Panc1 (cell line): Measurements from ENCODE around the gene SLC29A1.

Experiments used
- POLR2AphosphoS5 ChIP-seq: IDR thresholded peaks from 2 replicates; pipeline ENCODE4 v1.6.1; 2012; ENCODE audit warnings: mild to moderate bottlenecking, low read depth, low read length, moderate library complexity
- TCF7L2 ChIP-seq: IDR thresholded peaks from 2 replicates; pipeline ENCODE4 v1.6.1; 2011; ENCODE audit warnings: mild to moderate bottlenecking, low read depth, low read length, inconsistent platforms
- TF ChIP-seq, protein P1 (sequence below): fragments of 450-650 bp; IDR thresholded peaks from 2 replicates; pipeline ENCODE4 v1.5.1; 2017; ENCODE audit warnings: mild to moderate bottlenecking
- TF ChIP-seq, protein P2 (sequence below), 2 experiments: IDR thresholded peaks; 2 replicates each; pipeline ENCODE4 v1.6.1; 2011 to 2012; ENCODE audit warnings: low read depth in 2 of 2, control low read depth in 1 of 2, low read length in 1 of 2, mild to moderate bottlenecking in 1 of 2, moderate library complexity in 1 of 2; ENCODE audit not compliant: insufficient read depth in 1 of 2

DNA sequence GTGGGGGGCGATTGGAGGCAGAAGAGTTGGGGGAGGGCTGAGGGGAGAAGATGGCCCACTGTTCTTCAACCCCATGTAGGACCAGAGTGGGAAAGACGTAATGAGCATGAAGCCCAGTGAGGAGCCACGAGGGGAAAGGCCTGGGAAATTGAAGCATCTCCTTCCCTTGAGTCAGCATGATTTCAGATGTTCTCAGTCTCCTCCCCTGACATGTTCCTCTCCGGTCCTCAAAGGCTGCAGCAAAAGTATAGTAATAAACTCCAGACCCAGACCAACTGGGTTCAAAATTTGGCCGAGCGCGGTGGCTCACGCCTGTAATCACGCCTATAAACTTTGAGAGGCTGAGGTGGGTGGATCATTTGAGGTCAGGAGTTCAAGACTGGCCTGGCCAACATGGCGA lies 43.9 kb downstream of the SLC29A1 start:
- TF ChIP-seq, protein P1, sequence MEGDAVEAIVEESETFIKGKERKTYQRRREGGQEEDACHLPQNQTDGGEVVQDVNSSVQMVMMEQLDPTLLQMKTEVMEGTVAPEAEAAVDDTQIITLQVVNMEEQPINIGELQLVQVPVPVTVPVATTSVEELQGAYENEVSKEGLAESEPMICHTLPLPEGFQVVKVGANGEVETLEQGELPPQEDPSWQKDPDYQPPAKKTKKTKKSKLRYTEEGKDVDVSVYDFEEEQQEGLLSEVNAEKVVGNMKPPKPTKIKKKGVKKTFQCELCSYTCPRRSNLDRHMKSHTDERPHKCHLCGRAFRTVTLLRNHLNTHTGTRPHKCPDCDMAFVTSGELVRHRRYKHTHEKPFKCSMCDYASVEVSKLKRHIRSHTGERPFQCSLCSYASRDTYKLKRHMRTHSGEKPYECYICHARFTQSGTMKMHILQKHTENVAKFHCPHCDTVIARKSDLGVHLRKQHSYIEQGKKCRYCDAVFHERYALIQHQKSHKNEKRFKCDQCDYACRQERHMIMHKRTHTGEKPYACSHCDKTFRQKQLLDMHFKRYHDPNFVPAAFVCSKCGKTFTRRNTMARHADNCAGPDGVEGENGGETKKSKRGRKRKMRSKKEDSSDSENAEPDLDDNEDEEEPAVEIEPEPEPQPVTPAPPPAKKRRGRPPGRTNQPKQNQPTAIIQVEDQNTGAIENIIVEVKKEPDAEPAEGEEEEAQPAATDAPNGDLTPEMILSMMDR, result no peak
- no peak for TF ChIP-seq TCF7L2
- TF ChIP-seq, protein P2, sequence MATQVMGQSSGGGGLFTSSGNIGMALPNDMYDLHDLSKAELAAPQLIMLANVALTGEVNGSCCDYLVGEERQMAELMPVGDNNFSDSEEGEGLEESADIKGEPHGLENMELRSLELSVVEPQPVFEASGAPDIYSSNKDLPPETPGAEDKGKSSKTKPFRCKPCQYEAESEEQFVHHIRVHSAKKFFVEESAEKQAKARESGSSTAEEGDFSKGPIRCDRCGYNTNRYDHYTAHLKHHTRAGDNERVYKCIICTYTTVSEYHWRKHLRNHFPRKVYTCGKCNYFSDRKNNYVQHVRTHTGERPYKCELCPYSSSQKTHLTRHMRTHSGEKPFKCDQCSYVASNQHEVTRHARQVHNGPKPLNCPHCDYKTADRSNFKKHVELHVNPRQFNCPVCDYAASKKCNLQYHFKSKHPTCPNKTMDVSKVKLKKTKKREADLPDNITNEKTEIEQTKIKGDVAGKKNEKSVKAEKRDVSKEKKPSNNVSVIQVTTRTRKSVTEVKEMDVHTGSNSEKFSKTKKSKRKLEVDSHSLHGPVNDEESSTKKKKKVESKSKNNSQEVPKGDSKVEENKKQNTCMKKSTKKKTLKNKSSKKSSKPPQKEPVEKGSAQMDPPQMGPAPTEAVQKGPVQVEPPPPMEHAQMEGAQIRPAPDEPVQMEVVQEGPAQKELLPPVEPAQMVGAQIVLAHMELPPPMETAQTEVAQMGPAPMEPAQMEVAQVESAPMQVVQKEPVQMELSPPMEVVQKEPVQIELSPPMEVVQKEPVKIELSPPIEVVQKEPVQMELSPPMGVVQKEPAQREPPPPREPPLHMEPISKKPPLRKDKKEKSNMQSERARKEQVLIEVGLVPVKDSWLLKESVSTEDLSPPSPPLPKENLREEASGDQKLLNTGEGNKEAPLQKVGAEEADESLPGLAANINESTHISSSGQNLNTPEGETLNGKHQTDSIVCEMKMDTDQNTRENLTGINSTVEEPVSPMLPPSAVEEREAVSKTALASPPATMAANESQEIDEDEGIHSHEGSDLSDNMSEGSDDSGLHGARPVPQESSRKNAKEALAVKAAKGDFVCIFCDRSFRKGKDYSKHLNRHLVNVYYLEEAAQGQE (IDR thresholded peaks at IDR 0.05; ENCODE audit: insufficient read depth in 1 of 2, low read depth in 2 of 2, low read length in 1 of 2), result no peak
- no peak for TF ChIP-seq POLR2AphosphoS5
